ENCODE data around the gene KIF12. TPM values are rescaled to one million over a fixed set of nuclear protein-coding genes. Genes with fewer than 3 reads are reported as not detected.

Gene KIF12
- total RNA-seq, 2 donors from 2014 or later = not detected

- peak; percentile 68 to 79 for DNase-seq
- Mint-ChIP-seq H3K27me3 (ENCODE audit: low read depth) (peaks cover 12% of the 10 kb centered on the region), H3K36me3 (ENCODE audit: insufficient read depth in 2 of 2) (no peaks in the 10 kb centered on the region), H3K9me3 (no peaks in the 10 kb centered on the region), H3K4me1 (ENCODE audit: low read depth) (no peaks in the 10 kb centered on the region), H3K4me3 (no peak overlapping the region), H3K27ac (no peak overlapping the region)
- peak; percentile 86 to 87 for ATAC-seq (replicated peaks in 1 of 2)
Measured at GRCh38 chr9:114108016-114108833, 9.1 kb upstream of the KIF12 start.

GRCh38 chr9:114107286-114108001 lies 8.4 kb upstream of the KIF12 start:
- ATAC-seq (replicated peaks in 1 of 2) (peak; percentile 65 to 71), DNase-seq (peak in 1 of 2 donors; percentile 7)
- Mint-ChIP-seq H3K36me3 (ENCODE audit: insufficient read depth in 2 of 2) (peaks cover 0 to 3% of the 10 kb centered on the region in 2 donors), H3K4me3 (no peak overlapping the region), H3K27me3 (ENCODE audit: low read depth) (peaks cover 11% of the 10 kb centered on the region), H3K9me3 (no peaks in the 10 kb centered on the region), H3K4me1 (ENCODE audit: low read depth) (no peaks in the 10 kb centered on the region), H3K27ac (no peak overlapping the region)

- no peak overlapping the region for H3K27ac Mint-ChIP-seq
- peaks cover 3 to 4% of the 10 kb centered on the region in 2 donors for H3K9me3 Mint-ChIP-seq
- no peak overlapping the region for H3K4me3 Mint-ChIP-seq
- H3K4me1 Mint-ChIP-seq (ENCODE audit: low read depth) = no peaks in the 10 kb centered on the region
- ATAC-seq (replicated peaks in 1 of 2) (no peak), DNase-seq (no peak)
- peaks cover 26% of the 10 kb centered on the region for H3K27me3 Mint-ChIP-seq (ENCODE audit: low read depth)
- H3K36me3 Mint-ChIP-seq (ENCODE audit: insufficient read depth in 2 of 2) = peaks cover 3 to 7% of the 10 kb centered on the region in 2 donors
Measured at GRCh38 chr9:114105236-114105635, 6.1 kb upstream of the KIF12 start.

GRCh38 chr9:114102484-114102883 lies 3.4 kb upstream of the KIF12 start:
- H3K27me3 Mint-ChIP-seq (ENCODE audit: low read depth) = peaks cover 43% of the 10 kb centered on the region

GRCh38 chr9:114100536-114100935 lies 1.4 kb upstream of the KIF12 start:
- Mint-ChIP-seq H3K27ac (no peak overlapping the region), H3K4me1 (ENCODE audit: low read depth) (peaks cover 5% of the 10 kb centered on the region), H3K27me3 (ENCODE audit: low read depth) (peaks cover 58% of the 10 kb centered on the region), H3K9me3 (peaks cover 3 to 4% of the 10 kb centered on the region in 2 donors), H3K4me3 (no peak overlapping the region), H3K36me3 (ENCODE audit: insufficient read depth in 2 of 2) (peaks cover 3 to 7% of the 10 kb centered on the region in 2 donors)
- DNase-seq (no peak), ATAC-seq (replicated peaks in 1 of 2) (no peak)

More at GRCh38 chr9:114102484-114102883, 3.4 kb upstream of the KIF12 start:
- no peak for DNase-seq
- peaks cover 3 to 7% of the 10 kb centered on the region in 2 donors for H3K36me3 Mint-ChIP-seq (ENCODE audit: insufficient read depth in 2 of 2)
- H3K4me1 Mint-ChIP-seq (ENCODE audit: low read depth) = peaks cover 3% of the 10 kb centered on the region
- no peak overlapping the region for H3K27ac Mint-ChIP-seq
- peaks cover 3 to 4% of the 10 kb centered on the region in 2 donors for H3K9me3 Mint-ChIP-seq
- no peak overlapping the region for H3K4me3 Mint-ChIP-seq
- no peak for ATAC-seq (replicated peaks in 1 of 2)

DNA sequence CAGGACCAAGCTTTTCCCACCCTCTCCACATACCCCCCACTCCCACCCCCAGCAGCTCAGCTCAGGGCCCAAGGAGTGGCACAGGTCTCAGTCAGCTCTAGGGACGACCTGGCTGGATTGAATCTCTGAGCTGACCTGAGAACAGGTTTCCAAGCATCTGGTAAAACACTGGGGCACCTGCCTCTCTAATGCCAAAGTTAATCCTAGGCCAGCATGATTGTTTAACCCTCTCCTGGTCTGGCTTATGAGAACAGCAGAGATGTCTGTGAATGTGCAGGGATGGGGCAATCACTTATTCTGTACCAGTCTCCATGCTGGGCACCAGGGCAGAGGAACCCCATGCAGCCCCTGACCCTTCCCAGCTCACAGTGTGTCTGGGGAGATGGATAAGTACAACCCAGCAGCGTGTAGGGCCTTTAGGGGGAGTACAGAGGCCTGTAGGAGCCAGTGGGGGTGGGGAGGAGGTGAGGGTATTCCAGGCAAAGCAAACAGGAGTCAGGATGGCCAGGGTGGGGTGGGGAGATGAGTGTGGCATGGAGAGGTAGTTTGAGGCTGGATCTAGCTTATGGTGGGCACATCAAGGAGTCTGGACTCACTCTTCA lies 678 bp upstream of the KIF12 start:
- Mint-ChIP-seq H3K27me3 (ENCODE audit: low read depth) (peaks cover 58% of the 10 kb centered on the region), H3K9me3 (peaks cover 3 to 4% of the 10 kb centered on the region in 2 donors), H3K4me3 (no peak overlapping the region), H3K36me3 (ENCODE audit: insufficient read depth in 2 of 2) (peaks cover 3 to 7% of the 10 kb centered on the region in 2 donors), H3K4me1 (ENCODE audit: low read depth) (peaks cover 5% of the 10 kb centered on the region), H3K27ac (no peak overlapping the region)
- ATAC-seq (replicated peaks in 1 of 2) = no peak
- DNase-seq = no peak

DNA sequence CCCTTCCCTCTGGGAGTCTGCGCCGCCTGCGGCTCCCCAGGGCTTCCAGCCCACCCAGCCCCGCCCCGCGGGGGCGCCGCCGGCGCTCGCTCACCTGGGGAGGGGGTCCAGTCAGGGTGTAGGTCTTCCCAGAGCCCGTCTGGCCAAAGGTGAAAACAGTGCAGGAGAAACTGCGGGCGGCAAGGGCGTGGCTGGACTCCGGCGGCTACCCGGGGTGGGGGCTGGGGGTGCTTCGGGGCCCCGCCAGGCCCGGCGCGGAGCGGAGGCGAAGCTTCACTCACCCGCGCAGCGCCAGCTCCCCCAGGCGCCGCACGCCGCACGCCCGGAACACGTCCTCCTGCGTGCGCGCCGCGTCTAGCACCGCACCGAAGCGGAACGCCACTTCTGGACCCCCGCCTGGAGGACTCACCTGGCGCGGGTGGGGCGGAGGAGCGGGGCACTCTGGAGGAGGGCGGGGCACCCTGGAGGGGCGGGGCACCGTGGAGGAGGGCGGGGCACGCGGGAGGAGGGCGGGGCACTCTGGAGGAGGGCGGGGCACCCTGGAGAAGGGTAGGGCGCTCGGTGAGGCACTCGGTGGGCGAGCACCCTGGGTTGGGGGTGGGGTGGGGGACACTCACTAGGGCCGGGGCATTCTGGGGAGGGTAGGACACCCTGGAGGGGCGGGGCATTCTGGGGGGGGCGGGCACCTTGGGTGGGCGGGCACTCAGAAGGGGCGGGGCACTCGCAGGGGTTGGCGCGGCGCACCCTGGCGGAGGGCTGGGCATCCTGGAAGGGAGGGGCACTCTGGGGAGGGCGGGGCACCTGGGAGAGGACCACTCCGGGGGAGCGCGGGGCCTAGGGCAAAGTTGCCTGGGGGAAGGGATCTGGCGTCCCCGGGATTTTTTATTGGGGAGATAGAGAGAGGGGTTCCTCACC lies 814 bp downstream of the KIF12 start:
- Mint-ChIP-seq H3K27me3 (ENCODE audit: low read depth) (peaks cover 54% of the 10 kb centered on the region), H3K9me3 (peaks cover 3 to 4% of the 10 kb centered on the region in 2 donors), H3K4me3 (peak overlapping the region in 1 of 2 donors; percentile 49), H3K27ac (no peak overlapping the region), H3K4me1 (ENCODE audit: low read depth) (peaks cover 5% of the 10 kb centered on the region), H3K36me3 (ENCODE audit: insufficient read depth in 2 of 2) (peaks cover 3 to 7% of the 10 kb centered on the region in 2 donors)
- peak; percentile 32 to 45 for DNase-seq
- ATAC-seq (replicated peaks in 1 of 2) = peak; percentile 73 to 78

GRCh38 chr9:114097613-114098020 lies 1.5 kb downstream of the KIF12 start:
- peaks cover 5% of the 10 kb centered on the region for H3K4me1 Mint-ChIP-seq (ENCODE audit: low read depth)
- ATAC-seq (replicated peaks in 1 of 2) (no peak), DNase-seq (no peak)
- H3K27ac Mint-ChIP-seq = no peak overlapping the region
- peak overlapping the region; percentile 49 to 53 for H3K4me3 Mint-ChIP-seq
- H3K36me3 Mint-ChIP-seq (ENCODE audit: insufficient read depth in 2 of 2) = peaks cover 3 to 6% of the 10 kb centered on the region in 2 donors
- peaks cover 49% of the 10 kb centered on the region for H3K27me3 Mint-ChIP-seq (ENCODE audit: low read depth)
- H3K9me3 Mint-ChIP-seq = peaks cover 3 to 4% of the 10 kb centered on the region in 2 donors

- H3K4me3 Mint-ChIP-seq = peak overlapping the region in 1 of 2 donors; percentile 53
- no peak overlapping the region for H3K27ac Mint-ChIP-seq
- ATAC-seq (replicated peaks in 1 of 2) (no peak), DNase-seq (no peak)
- peaks cover 5% of the 10 kb centered on the region for H3K4me1 Mint-ChIP-seq (ENCODE audit: low read depth)
- H3K27me3 Mint-ChIP-seq (ENCODE audit: low read depth) = peaks cover 44% of the 10 kb centered on the region
- H3K9me3 Mint-ChIP-seq = peaks cover 3 to 4% of the 10 kb centered on the region in 2 donors
- H3K36me3 Mint-ChIP-seq (ENCODE audit: insufficient read depth in 2 of 2) = peaks cover 3% of the 10 kb centered on the region in 2 donors
Measured at GRCh38 chr9:114096866-114097612, 2.1 kb downstream of the KIF12 start.

- H3K27ac Mint-ChIP-seq = no peak overlapping the region
- H3K27me3 Mint-ChIP-seq (ENCODE audit: low read depth) = peaks cover 39% of the 10 kb centered on the region
- ATAC-seq (replicated peaks in 1 of 2) (no peak), DNase-seq (peak in 1 of 2 donors; percentile 19)
- H3K4me1 Mint-ChIP-seq (ENCODE audit: low read depth) = peaks cover 5% of the 10 kb centered on the region
- no peak overlapping the region for H3K4me3 Mint-ChIP-seq
- H3K9me3 Mint-ChIP-seq = no peaks in the 10 kb centered on the region
- no peaks in the 10 kb centered on the region for H3K36me3 Mint-ChIP-seq (ENCODE audit: insufficient read depth in 2 of 2)
Measured at GRCh38 chr9:114096041-114096511, 3.0 kb downstream of the KIF12 start.

DNA sequence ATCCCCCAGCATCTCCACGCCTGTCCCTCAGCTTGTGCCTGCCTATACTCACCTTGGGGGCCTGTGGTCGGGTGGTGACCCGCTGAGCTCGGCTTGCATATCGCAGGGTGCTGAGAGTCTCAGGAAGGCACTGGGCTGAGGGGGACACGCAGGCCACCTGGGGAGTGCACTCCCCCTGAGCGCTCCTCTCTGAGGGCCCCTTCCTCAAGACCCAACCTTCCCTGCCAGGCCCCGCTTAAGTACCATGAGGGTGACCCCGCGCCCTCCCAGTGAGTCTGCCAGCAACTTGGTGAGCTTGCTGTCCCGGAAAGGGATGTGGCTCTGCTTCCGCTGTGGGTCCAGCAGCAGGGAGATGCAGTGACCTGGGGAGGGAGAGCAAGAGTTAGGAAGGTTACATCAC lies 4.1 kb downstream of the KIF12 start:
- Mint-ChIP-seq H3K27ac (no peak overlapping the region), H3K9me3 (no peaks in the 10 kb centered on the region), H3K36me3 (ENCODE audit: insufficient read depth in 2 of 2) (no peaks in the 10 kb centered on the region), H3K27me3 (ENCODE audit: low read depth) (peaks cover 30% of the 10 kb centered on the region), H3K4me1 (ENCODE audit: low read depth) (peaks cover 5% of the 10 kb centered on the region), H3K4me3 (no peak overlapping the region)
- no peak for DNase-seq
- ATAC-seq (replicated peaks in 1 of 2) = no peak
